ENCODE data around the gene CMYA5. TPM values are rescaled to one million over a fixed set of nuclear protein-coding genes. Genes with fewer than 3 reads are reported as not detected.
A peak's percentile ranks its signal among the peaks of the same experiment; 100 is the strongest.

The CMYA5 gene
- total and polyA plus RNA-seq, 2 experiments from 2014 or later = 1.1 to 3.5 TPM

DNA sequence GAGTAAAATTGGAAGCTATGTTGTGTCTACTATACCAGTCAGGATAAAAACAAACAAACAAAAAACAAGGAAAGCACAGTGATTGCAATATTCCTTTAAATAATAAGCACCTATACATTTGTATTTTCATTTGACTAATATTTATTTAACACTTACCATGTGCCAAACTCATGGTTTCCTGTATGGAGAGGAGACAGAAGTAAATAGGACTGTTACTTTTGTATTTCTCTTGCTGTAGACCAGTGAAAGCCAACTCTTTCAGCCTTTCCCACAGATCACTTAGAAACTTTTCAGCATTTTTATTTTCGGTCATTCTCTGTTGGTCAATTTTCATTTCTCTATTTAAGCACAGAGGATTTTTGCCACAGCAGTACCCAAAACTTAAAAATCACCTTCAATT, 4.5 kb downstream of the CMYA5 start:
- WGBS (ENCODE audit: low lambda C conversion rate, missing lambda C conversion rate) = 79% methylated on average over 1 of the region's 1 CpG
- H3K27me3 ChIP-seq = no peaks in the 10 kb centered on the region
- no peak overlapping the region for H3K4me2 ChIP-seq
- no peak overlapping the region for H3K4me3 ChIP-seq
- H4K20me1 ChIP-seq (ENCODE audit: insufficient read depth, poor library complexity, severe bottlenecking) = no peaks in the 10 kb centered on the region
- H3K79me2 ChIP-seq = no peaks in the 10 kb centered on the region
- no peak for DNase-seq (ENCODE audit: low spot score)
- H2AFZ ChIP-seq = no peak overlapping the region
- H3K27ac ChIP-seq = no peak overlapping the region
- H3K36me3 ChIP-seq (replicated peaks; ENCODE audit: insufficient read depth, low read depth) = no peaks in the 10 kb centered on the region
- TF ChIP-seq, protein P1, sequence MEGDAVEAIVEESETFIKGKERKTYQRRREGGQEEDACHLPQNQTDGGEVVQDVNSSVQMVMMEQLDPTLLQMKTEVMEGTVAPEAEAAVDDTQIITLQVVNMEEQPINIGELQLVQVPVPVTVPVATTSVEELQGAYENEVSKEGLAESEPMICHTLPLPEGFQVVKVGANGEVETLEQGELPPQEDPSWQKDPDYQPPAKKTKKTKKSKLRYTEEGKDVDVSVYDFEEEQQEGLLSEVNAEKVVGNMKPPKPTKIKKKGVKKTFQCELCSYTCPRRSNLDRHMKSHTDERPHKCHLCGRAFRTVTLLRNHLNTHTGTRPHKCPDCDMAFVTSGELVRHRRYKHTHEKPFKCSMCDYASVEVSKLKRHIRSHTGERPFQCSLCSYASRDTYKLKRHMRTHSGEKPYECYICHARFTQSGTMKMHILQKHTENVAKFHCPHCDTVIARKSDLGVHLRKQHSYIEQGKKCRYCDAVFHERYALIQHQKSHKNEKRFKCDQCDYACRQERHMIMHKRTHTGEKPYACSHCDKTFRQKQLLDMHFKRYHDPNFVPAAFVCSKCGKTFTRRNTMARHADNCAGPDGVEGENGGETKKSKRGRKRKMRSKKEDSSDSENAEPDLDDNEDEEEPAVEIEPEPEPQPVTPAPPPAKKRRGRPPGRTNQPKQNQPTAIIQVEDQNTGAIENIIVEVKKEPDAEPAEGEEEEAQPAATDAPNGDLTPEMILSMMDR (IDR thresholded peaks at IDR 0.05; ENCODE audit: poor library complexity) = no peak
- TF ChIP-seq EZH2 (IDR thresholded peaks at IDR 0.05; ENCODE audit: borderline replicate concordance) (no peak), EZH2phosphoT487 (IDR thresholded peaks at IDR 0.05; ENCODE audit: low read depth, severe bottlenecking, unreplicated experiment) (no peak)
- no peaks in the 10 kb centered on the region for H3K9me3 ChIP-seq (ENCODE audit: low read depth)
- H3K4me1 ChIP-seq (ENCODE audit: insufficient read depth) = peaks cover 7% of the 10 kb centered on the region
- no peaks in the 10 kb centered on the region for H3K9me2 ChIP-seq (replicated peaks; ENCODE audit: insufficient read depth)

DNA sequence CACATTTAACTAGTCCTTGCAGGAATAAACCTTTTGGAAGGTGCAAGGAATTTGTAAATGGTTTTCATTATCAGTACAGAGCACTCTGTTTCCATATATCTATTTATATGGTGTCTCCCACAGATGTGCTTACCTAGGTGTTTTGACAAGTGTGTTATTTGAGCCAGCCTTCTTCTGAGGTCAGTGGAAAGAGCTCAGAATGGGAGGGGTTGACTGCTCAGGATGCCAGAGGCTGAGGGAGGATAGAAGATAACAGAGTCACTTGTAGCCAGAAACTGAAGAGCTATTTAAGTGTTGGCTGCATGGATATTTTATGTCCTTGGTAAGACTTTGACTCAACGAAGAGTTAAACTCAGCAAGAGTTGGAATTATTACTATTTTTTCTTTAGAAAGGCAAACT, 5.0 kb downstream of the CMYA5 start:
- Histone ChIP-seq H4K20me1 (ENCODE audit: insufficient read depth, poor library complexity, severe bottlenecking) (no peaks in the 10 kb centered on the region), H3K27me3 (no peaks in the 10 kb centered on the region), H3K36me3 (replicated peaks; ENCODE audit: insufficient read depth, low read depth) (no peaks in the 10 kb centered on the region), H2AFZ (no peak overlapping the region), H3K4me3 (no peak overlapping the region), H3K4me1 (ENCODE audit: insufficient read depth) (peaks cover 7% of the 10 kb centered on the region), H3K9me3 (ENCODE audit: low read depth) (no peaks in the 10 kb centered on the region), H3K27ac (no peak overlapping the region), H3K4me2 (no peak overlapping the region), H3K79me2 (no peaks in the 10 kb centered on the region), H3K9me2 (replicated peaks; ENCODE audit: insufficient read depth) (no peaks in the 10 kb centered on the region)
- 50% methylated on average over 1 of the region's 1 CpG for WGBS (ENCODE audit: low lambda C conversion rate, missing lambda C conversion rate)
- DNase-seq (ENCODE audit: low spot score) = peak; percentile 20
- TF ChIP-seq EZH2phosphoT487 (IDR thresholded peaks at IDR 0.05; ENCODE audit: low read depth, severe bottlenecking, unreplicated experiment) = no peak
- TF ChIP-seq, protein P1 (IDR thresholded peaks at IDR 0.05; ENCODE audit: poor library complexity) = no peak
- TF ChIP-seq EZH2 (IDR thresholded peaks at IDR 0.05; ENCODE audit: borderline replicate concordance) = no peak

DNA sequence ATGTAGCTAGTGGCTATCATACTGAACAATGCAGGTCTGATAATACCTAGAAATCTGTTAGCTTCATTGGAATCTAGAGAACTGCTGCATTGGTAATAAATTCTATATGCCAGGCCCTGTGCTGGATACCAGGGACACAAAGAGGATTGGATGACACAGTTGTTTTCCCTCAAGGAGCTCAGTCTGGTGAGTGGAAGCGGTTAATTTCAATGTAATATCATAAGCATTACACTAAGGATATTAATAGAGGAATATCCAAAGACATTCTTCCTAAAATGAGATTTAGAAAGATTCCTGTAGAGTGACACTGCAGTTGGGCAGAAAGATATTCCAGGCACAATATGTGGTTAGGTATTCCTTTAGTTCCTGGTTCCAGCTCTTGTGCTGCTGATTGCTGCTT, 5.9 kb downstream of the CMYA5 start:
- Histone ChIP-seq H3K9me3 (ENCODE audit: low read depth) (no peaks in the 10 kb centered on the region), H3K9me2 (replicated peaks; ENCODE audit: insufficient read depth) (no peaks in the 10 kb centered on the region), H3K4me1 (ENCODE audit: insufficient read depth) (peaks cover under 1% of the 10 kb centered on the region), H3K27me3 (no peaks in the 10 kb centered on the region), H2AFZ (no peak overlapping the region), H3K36me3 (replicated peaks; ENCODE audit: insufficient read depth, low read depth) (no peaks in the 10 kb centered on the region), H3K4me2 (no peak overlapping the region), H4K20me1 (ENCODE audit: insufficient read depth, poor library complexity, severe bottlenecking) (no peaks in the 10 kb centered on the region), H3K27ac (no peak overlapping the region), H3K4me3 (no peak overlapping the region), H3K79me2 (no peaks in the 10 kb centered on the region)
- no peak for DNase-seq (ENCODE audit: low spot score)
- TF ChIP-seq EZH2phosphoT487 (IDR thresholded peaks at IDR 0.05; ENCODE audit: low read depth, severe bottlenecking, unreplicated experiment) (no peak), EZH2 (IDR thresholded peaks at IDR 0.05; ENCODE audit: borderline replicate concordance) (no peak)
- TF ChIP-seq, protein P1 (IDR thresholded peaks at IDR 0.05; ENCODE audit: poor library complexity) = no peak
- WGBS (ENCODE audit: low lambda C conversion rate, missing lambda C conversion rate) = 96% methylated on average over 1 of the region's 1 CpG
